Adipose tissue (tissue), 3 donors: ENCODE results near the gene KIF2A. TPM values are rescaled to one million over a fixed set of nuclear protein-coding genes. Genes with fewer than 3 reads are reported as not detected.

Experiments
- H3K27ac ChIP-seq: one replicate; pipeline ENCODE4 v1.5.1; 2013; ENCODE audit warnings: low read depth, low read length
- WGBS, 3 donors: extraction: QIAGEN DNeasy Blood & Tissue Kit; methylation state at CpG; one replicate each; pipeline ENCODE4 v1.1.7; 2013; 5-methylcytosine and 5-hydroxymethylcytosine counted together
- polyA plus RNA-seq, 3 donors: library from polyadenylated mRNA; stranded (reverse); fragments of 200-250 nt; gene quantifications; one replicate each; pipeline ENCODE4 v1.2.3, GENCODE V29; 2013
- donor health status: healthy with polysubstance abuse.
- donor health status: Bipolar disorder and iron deficiency.
- donor health status: healthy.

The KIF2A gene
- polyA plus RNA-seq, 3 donors, result 8.2 to 13.0 (median 9.2) TPM

DNA sequence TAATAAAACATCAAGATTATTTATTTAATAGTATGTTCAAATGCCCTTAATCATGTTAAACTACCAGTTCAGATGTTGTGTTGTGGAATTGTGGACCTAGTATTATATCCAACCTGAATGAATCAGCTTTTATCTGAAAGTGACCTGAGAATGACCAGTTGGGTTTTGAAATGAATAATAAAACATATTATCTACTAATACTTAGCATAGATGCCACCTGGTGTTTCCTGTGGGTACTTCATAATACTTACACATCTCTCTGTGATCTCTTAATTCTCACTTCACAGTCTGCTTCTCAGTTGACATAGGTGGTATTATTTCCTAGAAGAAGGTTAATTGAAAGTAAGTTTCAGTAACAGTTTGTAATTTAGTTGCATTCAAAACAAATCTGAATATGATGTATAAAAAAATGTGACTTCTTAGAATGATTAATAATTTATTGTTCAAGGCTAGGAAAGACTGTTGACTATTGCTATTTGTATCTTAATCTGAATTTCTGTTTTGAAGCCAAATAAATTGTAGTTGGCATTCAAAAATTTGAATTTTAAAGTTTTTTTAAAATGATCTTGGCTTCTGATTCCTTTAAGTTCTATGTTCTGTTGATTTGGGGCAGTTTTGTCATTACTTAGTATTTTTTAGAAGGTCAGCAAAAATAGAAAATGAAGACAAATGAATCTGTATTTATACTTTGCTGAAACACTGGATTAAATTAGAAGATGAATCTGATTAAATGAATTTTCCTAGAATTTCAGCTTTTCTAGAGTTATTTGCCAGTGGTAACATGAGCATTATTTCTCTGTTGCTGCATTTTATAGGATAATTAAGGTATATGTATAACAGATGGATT is 48.2 kb downstream of the KIF2A start:
- no peak overlapping the region for H3K27ac ChIP-seq

DNA sequence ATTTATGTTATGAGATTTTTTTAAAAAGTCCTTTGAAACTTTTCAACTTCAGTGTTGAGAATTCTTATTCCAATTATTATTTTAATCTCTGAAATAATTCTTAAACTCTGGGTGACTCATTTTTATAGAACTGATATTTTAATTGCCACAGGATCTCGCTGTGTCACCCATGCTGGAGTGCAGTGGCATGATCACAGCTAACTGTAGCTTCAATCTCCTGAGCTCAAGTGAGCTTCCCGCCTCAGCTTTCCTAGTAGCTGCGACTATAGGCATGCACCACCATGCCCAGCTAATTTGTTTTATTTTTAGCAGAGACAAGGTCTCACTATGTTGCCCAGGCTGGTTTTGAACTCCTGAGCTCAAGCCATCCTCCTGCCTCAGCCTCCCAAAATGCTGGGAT is 56.7 kb downstream of the KIF2A start:
- no peak overlapping the region for H3K27ac ChIP-seq
- WGBS, 3 donors, result 96 to 98% (median 97%) methylated on average over 3 of the region's 3 CpGs

DNA sequence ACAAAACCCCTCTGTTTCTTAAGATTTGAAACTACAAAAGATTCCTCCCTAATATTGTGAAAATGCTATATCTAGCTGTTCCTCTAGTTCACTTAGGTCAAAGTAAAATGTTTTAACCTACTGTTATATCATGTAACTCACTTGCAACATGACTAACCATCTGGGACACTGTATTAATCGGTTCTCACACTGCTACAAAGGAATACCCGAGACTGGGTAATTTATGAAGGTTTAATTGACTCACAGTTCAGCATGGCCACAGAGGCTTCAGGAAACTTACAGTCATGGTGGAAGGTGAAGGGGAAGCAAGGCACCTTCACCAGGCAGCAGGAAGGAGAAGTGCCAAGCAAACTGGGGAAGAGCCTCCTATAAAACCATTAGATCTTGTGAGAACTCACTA is 63.0 kb downstream of the KIF2A start:
- no peak overlapping the region for H3K27ac ChIP-seq
- 91 to 96% (median 93%) methylated on average over 2 of the region's 2 CpGs for WGBS, 3 donors

DNA sequence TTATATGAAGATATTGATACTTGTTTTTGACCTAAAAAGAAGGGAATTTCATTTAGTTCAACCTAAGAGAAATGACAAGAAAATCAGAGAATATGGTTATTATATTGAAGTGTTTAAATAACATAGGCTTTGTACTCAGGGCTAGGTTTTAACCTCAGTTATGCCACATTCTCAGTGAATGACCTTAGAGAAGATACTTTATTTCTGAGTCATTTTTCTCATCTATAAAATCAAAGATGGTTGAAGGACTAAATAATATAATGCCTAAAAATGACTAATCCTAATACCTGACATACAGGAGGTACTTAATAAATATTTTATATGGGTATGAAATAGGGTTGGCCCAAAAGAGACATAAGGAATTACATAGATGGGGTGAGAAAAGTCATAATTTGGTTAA is 65.4 kb downstream of the KIF2A start:
- H3K27ac ChIP-seq, result no peak overlapping the region

DNA sequence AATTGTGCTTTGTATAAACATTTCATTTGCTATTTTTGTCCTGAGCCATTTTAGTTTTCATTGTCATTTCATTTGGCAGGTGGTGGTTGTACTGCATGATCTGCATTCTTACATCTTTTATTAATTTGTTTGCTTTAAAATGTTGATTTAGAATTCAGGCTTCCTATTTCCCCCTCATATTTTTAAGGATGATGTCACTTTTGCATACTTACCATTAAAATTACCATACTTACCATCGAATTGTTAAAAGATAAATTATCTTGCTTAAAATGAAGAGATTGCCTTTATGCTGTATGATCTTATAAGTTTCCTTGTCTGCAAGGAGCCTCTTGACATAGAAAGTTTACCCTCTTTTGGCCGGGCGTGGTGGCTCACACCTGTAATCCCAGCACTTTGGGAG is 66.6 kb downstream of the KIF2A start:
- no peak overlapping the region for H3K27ac ChIP-seq
- WGBS, 3 donors, result 97 to 98% (median 98%) methylated on average over 3 of the region's 3 CpGs

GRCh38 chr5:62373382-62373781 is 67.4 kb downstream of the KIF2A start:
- WGBS, 3 donors, result 96 to 97% (median 96%) methylated on average over 3 of the region's 3 CpGs

GRCh38 chr5:62374090-62374489 is 68.1 kb downstream of the KIF2A start:
- no peak overlapping the region for H3K27ac ChIP-seq
- 96 to 100% (median 97%) methylated on average over 1 of the region's 1 CpG for WGBS, 3 donors

More at GRCh38 chr5:62373382-62373781, 67.4 kb downstream of the KIF2A start:
- H3K27ac ChIP-seq, result no peak overlapping the region

DNA sequence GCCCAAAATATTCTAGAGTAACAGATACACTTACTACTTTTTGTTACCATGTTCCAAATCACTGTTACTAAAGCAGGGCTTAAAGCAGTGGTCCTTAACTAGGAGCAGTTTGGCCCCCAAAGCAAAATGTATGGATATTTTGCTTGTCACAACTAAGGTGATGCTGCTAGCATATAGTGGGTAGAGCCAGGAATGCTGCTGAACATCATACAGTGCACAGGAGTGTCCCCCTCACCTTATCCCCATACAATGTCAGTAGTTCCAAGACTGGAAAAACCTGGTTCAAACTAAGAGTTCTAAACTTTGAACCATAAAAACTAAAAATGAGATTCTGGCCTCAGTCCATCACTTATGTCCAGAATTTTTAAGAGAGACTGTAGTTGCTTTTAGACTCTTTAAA is 69.6 kb downstream of the KIF2A start:
- H3K27ac ChIP-seq, result no peak overlapping the region

DNA sequence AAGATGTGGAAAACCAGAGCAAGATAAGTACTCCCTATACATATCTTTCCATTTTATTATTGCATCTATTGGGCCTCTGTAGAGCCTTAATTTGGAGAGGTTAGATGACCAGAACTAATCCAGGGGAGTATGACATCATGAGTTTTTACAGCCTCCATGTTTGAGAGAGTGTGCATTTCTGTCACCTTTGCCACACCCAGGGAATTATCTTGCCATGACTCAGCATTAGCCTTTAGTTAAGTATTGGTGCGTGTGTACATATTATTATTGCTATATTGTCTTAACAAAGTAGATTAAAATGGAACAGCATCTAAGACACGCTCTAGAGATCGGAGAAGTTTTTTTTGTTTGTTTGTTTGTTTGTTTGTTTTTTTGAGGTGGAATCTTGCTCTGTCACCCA is 70.1 kb downstream of the KIF2A start:
- no peak overlapping the region for H3K27ac ChIP-seq

GRCh38 chr5:62385131-62385530 is 79.1 kb downstream of the KIF2A start:
- WGBS, 3 donors, result 74 to 89% (median 88%) methylated on average over 4 of the region's 4 CpGs
- H3K27ac ChIP-seq, result no peak overlapping the region

More for the DNA sequence above, 70.1 kb downstream of the KIF2A start:
- 92 to 98% (median 94%) methylated on average over 3 of the region's 3 CpGs for WGBS, 3 donors

DNA sequence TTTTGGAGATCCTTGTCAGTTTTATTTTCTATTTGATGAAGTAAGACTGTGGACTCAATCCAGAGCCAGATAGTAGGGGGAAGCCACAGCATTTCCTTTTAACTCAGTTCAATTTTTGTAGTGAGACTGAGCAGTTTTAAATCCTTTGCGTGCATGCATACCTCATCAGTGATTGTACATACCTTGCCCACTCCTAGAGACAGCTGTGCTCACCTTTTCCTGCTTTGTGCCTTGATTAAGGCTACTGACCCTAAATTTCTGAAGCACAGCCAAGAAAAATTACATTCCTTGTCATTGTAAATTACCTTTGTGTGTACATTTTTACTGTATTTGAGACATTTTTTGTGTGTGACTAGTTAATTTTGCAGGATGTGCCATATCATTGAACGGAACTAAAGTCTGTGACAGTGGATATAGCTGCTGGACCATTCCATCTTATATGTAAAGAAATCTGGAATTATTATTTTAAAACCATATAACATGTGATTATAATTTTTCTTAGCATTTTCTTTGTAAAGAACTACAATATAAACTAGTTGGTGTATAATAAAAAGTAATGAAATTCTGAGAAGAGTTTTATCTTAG is 79.9 kb downstream of the KIF2A start:
- WGBS, 3 donors, result 78 to 92% (median 92%) methylated on average over 2 of the region's 2 CpGs
- H3K27ac ChIP-seq, result no peak overlapping the region

DNA sequence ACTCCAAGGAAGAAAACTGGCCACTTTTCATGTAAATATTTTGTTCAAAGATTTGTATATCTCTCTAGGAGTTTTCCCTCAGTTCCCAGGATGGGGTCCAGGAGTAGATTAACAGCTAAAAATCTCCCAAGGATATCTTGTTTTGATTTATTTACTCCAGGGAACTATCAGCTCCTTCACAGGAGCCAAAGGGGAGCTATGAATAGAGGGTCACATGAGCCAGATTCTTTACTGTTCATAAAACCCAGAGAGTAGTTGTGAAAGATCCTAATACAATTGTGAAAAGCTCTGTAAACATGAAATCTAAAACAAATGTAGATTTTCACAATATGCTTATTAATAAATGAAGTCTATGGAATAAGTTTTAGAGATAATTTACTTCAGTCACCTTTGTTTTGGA is 80.8 kb downstream of the KIF2A start:
- no peak overlapping the region for H3K27ac ChIP-seq

DNA sequence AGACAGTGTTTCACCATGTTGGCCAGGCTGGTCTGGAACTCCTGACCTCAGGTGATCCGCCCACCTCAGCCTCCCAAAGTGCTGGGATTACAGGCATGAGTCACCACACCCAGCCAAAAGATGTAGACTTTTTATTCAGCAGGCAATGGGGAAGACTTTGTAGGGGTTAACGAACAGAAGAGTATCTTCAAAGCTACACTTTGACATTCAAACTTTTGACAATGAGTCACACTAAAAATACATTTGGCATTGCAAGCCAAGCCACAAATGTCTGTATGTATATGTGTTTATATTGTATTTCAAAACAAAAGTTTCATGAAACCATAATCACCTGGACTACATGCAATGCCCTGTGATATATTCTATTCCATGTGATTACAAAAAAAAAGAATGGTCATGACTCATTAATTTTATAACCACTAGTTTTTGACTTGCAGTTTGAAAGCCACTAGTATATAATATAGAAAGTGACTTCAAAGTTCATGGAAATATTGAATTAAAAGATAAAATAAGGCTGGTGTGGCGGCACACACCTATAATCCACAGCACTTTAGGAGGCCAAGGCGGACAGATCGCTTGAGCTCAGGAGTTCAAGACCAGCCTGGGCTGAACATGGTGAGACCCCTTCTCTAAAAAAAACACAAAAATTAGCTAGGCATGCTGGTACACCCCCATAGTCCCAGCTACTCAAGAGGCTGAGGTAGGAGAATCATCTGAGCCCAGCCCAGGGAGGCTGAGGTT is 89.4 kb downstream of the KIF2A start:
- H3K27ac ChIP-seq, result no peak overlapping the region
- WGBS, 3 donors, result 86 to 87% (median 86%) methylated on average over 5 of the region's 5 CpGs

DNA sequence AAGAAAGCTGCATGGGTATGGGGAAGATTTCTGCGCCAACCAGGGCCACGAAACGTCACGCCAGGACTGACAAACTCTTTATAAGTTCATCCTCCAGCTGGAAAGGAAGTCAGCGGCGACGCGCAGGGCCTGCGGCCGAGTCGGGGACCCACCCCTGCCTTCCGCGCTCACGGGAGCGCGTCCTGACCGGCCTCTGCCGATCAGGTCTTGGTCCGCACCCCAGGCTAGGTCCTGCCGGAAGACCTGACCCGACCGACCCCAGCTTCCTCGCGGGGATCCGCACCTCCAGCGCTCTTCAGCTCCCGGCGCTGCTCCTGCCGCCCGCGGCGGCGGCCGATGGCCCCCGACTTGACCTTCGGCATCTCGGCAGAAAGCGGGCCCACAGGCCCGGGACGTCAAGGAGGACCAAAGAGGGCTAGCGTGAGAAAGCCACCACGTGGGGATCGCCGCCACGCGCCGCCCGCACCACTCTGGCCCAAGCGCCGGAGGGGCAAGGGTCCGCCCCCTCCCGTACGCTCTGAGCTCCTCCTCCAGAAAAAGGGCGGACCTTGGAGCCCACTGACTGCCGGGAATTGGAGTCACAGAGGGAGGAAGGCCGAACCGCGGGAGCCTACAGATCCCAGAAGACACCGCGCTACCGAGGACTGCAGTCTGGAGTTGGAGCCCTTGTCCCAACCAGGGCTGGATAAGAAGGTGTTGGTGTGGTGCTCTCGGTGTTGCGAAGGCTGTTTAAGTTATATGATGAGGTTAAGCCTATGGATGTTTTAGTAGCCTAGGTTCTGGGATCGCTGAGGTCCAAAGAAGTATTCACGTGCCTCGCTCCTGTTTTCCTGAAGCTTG is 97.6 kb downstream of the KIF2A start, which contains the start of gene DIMT1:
DIMT1 (minus strand) TSS at position 495 of the 840 bp plus-strand sequence; CDS start at position 362, 133 bp downstream.
- WGBS, 3 donors, result 0 to 1% (median 0%) methylated on average over 57 to 66 of the region's 66 CpGs

DNA sequence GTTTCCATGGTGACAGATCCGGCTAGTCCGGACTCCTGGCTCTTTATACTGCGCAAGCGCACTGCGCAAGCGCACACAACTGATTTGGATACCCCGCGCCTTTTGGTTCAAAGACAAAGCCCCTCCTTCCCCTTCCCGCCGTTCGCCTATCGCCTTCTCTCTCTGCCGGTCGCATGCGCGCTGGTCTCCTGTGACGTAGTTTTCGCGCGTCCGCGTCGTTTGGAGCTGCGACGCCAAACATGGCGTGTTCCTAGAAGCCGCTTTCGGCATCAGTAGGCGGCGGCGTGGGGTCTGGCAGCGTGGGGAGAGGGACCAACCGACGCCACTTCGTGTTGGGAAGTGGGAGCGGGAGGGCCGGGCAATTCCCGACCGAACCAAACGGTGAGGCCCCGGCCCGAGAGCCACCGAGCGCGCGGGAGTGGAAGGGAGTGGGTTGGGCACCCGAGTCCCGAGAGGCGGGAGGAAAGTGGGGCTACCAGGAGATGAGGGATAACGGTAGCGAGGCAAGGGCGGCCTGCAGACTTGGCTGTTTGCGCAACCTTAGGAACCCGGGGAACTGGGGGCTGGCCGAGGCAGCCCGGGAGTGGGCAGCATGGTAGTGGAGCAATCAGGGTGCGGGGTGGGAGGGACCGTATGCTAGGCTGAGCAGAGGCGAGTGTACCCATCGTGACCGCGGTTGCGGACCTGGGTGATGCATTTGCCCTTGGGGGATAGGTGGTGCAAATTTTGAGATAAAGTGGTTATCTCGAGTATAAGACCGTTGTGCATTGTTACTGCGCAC is 106.7 kb downstream of the KIF2A start, which contains the start of gene IPO11:
IPO11 (plus strand) TSS at position 215 of the 781 bp plus-strand sequence. CDS start 24,517 bp downstream, outside the sequence.
- WGBS, 3 donors, result 0% methylated on average over 66 of the region's 66 CpGs
- no peak within 1 kb of the TSS for H3K27ac ChIP-seq

More for the DNA sequence above, 97.6 kb downstream of the KIF2A start, which contains the start of gene DIMT1:
- peak within 1 kb of the TSS; percentile 76 for H3K27ac ChIP-seq

DNA sequence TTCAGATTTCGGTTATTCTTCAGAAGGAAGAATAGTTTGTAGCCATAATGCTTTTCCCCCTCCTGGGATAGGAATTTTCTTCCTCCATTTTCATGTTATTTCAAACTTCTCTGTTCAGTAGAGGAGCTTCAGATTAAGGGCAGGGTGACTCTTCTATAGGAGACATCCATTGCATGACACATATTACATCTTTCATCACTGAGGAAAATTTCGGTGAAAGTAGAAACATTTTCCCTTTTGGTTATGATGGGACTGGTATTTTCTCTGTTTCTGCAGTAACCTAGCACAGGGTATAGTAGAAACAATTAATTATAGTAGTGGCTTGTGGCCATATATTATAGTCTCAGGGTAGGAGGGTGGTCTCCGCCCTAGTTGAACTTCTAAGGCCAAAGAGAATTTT is 107.7 kb downstream of the KIF2A start:
- WGBS, 3 donors, result 51 to 64% (median 59%) methylated on average over 3 of the region's 3 CpGs

DNA sequence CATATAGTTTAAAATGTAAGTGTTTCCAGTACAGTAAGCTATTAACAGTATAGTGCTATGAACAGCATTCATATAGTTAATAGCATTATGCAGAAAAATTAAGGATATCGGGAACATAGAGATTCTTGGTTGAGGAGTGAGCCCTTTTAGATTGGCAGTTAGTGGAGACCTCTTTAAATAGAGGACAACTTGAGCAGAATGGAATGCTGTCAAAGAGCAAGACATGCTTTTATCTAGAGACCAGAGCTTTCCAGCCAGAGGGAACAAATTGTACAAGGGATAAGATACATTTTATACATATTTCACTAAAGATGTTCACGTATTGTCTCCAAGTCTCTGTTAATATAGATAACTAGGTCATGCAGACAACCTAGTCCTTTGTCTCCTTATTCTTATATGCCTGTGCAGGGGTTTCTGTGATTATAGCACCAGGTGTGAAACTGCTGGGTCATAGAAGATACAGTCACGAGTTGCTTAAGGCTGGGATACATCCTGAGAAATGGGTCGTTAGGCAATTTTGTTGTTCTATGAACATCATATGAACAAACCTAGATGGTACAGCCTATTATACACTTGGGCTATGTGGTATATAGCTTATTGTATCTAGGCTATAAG is 112.6 kb downstream of the KIF2A start:
- 84 to 90% (median 90%) methylated on average over 4 of the region's 4 CpGs for WGBS, 3 donors
- no peak overlapping the region for H3K27ac ChIP-seq

More for the DNA sequence above, 107.7 kb downstream of the KIF2A start:
- H3K27ac ChIP-seq, result no peak overlapping the region
